Fibroblast of skin of abdomen (primary cell): ENCODE data around the gene CDC42BPA.
"Not testable (repeated sequence)": the region's sequence is repeated elsewhere in the genome, so short reads cannot be mapped to it uniquely, and the experiment has no call there.

Experiments
- DNase-seq: peaks from one replicate; pipeline ENCODE4 v3.0.0-alpha.2; 2013

Gene CDC42BPA

DNA sequence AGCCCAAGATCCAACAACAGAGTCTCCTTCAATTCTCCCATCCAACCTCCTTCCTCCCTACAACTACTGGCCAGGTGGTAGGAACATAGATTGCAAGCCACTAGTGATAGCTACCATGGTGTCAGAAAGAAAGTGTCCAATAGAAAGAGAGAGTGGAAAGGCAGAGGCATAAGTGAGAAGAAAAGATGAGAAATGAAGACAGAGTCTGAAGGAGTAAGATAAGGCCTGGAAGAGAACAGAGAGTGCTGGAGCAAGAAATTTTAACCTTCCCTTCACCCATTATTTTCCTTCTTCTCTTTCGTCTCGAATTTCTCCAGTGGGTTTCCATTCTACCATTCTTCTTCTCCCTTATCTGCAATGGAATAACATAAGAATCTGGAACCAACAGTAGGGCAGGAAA, 57.9 kb downstream of the CDC42BPA start:
- no peak for DNase-seq

DNA sequence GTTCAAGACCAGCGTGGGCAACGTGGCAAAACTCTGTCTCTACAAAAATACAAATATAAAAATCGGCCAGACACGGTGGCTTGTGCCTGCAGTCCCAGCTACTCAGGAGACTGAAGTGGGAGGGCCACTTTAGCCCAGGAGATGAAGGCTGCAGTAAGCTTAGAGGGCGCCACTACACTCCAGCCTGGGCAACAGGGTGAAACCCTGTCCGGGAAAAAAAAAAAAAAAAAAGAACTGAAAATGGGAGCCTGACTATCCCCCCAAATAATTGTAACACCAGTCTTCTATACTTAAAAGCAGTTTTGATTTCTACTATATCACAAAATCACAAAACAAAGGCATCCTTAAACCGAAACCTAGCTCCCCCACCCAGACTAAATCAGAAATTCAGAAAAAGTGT, 60.3 kb downstream of the CDC42BPA start:
- DNase-seq = no peak

DNA sequence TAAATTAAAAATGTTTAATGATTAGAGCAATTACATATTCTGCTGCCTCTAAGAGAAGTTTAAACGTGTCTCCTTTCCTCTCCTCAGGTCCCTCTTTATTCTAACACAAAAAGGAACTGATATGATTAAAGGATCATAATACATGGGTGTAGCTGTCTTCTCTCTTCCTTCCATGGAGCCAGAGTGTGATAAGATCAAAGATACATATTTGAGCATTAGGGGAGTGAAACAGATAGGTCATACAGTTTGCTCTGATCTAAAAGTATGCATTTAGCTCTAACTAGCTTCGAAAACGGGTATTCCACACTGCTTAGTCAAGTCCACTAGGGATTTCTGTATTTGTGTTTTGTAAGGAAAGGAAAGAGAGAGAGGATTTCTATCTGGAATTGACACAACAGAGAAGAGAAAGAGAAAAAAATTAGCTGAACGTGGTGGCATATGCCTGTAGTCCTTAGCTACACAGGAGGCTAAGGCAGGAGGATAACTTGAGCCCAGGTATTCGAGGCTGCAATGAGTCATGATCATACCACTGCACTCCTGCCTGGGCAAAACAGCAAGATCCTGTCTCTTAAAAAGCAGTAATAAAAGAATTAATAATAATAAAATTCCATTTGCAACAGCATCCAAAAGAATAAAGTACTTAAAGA, 63.1 kb downstream of the CDC42BPA start:
- no peak for DNase-seq

DNA sequence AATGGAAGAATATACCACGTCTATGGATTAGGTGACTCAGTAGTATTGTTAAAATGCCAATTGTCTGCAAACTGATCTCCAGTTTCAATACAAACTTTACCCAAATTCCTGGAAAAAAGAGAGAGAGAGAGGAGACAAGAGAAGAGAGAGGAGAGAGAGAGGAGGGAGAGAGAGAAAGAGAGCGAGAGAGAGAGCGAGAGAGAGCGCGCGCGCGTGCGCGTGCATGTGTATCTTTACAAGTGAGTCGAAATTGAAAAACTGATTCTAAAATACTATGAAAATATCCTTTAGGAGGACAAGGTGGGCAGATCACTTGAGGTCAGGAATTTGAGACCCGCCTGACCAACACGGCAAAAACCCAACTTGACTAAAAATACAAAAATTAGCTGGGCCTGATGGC, 65.2 kb downstream of the CDC42BPA start:
- DNase-seq = no peak

DNA sequence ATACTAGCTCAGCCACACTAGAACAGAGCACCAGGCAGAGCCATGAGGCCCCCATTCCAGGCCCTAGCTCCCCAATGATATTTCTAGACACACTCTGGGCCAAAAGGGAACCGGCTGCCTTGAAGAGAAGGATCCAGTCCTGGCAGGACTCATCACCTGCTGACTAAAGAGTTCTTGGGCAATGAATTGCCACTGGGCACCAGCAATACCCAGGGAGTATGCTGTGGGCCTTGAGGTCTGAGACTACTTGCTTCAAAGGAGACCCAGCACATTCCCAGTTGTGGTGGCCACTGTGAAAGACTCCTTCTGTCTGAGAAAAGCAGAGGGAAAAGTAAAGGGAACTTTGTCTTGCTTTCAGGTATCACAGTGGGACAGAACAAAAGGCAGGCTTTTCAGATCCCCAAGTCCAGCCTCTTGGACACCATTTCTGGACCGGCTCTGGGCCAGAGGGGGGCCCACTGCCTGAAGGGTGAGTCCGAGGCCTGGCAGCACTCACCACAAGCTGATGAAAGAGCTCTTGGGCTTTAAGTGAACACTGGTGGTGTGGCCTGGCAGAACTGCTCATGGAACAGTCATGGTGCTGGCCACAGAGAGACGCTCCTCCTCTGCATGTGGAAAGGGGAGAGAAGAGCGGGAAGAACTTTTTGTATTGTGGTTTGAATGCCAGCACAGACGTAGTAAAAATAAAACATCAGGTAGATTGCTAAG, 72.5 kb downstream of the CDC42BPA start:
- DNase-seq = no peak

DNA sequence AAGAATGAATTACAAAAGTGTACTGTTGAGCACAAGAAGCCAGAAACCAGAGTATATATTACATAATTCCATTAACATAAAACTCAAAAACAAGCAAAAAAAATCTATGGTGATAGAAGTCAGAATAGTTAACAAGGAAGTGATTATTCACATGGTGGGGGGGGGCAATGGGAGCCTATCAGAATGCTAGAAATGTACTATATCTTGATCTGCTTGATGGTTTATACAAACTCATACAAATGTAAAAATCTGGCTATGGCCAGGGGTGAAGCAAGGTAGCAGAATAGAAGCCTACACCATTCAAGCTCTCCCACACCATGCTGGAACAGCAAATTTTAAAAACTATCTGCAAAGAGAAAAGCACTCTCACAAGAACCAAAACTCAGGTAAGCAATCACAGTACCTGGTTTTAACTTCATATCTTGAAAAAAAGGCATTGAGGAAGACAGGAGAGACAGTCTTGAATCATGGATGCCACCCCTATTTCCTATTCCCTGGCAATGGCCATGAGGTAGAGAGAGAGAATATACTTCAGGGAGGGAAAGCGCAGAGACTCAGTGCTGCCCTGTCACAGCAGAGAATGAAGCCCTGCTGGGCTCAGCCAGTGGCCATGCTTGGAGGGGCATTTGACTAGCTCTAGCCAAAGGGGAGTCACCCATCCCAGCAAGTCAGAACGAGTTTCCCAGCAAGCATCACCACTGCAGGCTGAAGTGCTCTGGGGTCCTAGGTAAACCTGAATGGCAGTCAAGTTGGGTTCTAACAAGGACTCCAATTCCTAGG, 73.8 kb downstream of the CDC42BPA start:
- DNase-seq = no peak

DNA sequence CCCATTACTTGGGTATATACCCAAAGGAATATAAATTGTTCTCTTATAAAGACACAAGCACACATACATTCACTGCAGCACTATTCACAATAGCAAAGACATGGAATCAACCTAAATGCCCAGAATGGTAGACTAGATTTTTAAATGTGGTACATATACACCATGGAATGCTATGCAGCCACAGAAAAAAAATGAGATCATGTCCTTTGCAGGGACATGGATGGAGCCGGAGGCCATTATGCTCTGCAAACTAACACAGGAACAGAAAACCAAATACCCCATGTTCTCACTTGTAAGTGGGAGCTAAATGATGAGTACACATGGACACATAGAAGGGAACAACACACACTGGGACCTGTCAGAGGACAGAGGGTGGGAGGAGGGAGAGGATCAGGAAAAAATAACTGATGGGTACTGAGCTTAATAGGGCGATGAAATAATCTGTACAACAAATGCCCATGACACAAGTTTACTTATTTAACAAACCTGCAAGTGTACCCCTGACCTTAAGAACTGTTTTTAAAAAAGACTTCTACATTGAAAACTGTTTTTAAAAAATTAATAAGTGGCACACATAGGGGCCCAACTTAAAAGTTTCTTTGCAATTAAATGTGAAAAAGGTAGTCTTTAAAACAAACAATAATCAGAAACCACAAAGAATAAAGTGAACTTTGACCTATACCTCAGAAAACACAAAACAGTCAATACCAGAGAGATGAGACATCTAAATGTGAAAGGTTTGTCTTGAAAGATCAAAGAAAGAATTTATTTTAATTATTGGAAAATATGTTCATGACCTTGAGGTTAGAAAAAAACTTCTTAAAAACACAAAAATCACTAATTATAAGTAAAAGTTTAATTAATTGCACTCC, 75.2 kb downstream of the CDC42BPA start:
- no peak for DNase-seq

DNA sequence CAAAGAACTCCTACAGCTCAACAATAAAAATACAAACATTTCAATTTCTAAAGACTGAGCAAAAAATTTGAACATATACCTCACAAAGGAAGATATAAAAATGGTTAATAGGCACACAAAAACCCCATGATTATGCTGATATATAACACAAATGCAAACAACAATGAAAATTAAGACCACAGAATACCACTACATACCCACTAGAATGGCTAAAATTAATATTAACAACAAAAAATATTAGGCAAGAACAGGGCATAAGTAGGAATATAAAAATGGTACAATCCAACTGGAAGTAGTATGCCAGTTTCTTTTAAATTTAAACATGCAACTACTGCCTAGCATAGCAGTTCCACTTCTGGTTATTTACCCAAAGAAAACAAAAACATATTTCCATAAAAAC, 77.3 kb downstream of the CDC42BPA start:
- no peak for DNase-seq

DNA sequence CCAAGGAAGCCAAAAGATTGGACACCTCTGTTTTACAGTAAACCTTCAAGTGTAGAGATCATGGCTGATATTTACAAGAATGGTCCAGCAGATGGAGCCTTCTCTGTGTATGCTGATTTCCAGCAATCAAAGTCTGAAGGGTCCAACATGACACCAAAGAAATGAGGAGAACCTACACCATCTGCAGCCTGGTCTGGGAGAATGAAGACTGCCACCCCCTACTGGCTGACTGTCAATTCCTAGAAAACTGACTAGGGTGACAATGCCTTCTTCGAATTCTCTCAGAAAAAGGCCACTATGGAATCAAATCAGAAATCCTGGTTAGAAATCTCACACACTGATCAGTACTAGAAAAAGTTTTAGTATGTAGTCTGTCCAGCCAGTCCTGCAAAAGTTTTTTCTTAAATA, 83.3 kb downstream of the CDC42BPA start:
- DNase-seq = peak; percentile 67

DNA sequence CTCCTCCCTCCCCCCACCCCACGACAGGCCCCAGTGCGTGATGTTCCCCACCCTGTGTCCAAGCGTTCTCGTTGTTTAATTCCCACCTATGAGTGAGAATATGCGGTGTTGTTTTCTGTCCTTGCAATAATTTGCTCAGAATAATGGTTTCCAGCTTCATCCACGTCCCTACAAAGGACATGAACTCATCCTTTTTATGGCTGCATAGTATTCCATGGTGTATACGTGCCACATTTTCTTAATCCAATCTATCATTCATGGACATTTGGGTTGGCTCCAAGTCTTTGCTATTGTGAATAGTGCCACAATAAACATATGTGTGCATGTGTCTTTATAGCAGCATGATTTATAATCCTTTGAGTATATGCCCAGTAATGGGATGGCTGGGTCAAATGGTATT, 87.2 kb downstream of the CDC42BPA start:
- not testable (repeated sequence) for DNase-seq

DNA sequence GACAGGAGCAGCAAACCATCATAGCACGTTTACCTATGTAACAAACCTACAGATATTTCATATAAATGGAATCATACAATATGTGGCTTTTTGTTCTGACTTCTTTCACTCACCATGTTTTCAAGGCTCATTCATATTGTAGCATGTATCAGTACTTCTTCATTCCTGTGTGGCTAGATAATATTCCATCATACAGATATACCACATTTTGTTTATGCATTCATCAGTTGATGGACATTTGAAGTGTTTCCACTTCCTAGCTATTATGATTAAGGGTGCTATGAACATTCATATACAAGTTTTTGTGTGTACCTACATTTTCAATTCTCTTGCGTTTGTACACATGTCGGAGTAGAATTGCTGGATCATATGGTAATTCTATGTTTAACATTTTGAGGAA, 90.1 kb downstream of the CDC42BPA start:
- no peak for DNase-seq

DNA sequence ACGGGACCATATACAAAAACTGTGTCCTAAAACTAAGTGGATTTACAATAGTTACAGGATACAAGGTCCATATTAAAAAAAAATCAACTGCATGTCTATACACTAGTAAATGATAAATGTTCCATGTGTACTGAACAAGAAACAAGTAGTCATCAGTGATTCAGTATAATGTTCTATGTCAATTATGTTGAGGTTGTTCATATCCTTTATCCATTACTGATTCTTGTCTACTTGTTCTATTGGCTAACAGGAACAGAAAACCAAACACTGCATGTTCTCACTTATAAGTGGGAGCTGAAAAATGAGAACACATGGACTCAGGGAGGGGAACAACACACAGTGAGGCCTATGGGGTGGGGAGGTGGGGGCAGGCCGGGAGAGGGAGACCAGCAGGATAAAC, 90.5 kb downstream of the CDC42BPA start:
- no peak for DNase-seq

DNA sequence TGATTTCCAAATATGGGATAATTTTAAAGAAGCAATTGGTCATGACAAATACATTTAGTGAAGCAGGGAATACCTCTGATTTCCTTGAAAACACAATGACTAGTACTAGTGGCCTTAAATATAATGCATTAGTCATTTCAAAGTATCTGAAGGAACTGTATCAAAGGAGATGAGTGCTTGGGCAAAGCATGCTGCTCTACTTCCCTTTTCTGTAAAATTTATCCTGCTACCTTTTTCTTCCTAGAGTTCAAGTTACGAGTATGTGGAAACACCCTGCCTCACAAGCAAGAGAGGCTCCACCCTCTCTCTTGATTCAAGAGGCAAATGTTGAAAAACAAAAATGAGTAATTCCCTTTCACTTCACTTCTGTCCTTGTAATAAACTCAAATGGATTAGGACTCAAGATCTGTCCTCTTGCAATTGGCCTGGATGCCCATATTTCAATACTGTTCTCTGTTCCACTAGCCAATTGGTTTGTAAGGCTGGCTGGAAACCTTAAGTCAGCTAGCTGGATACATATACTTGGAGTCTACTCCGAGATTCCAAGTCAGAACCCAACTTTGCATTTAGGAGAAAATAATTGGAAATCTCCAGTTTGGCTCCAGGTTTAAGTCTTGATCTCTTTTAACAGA, 92.5 kb downstream of the CDC42BPA start:
- peak; percentile 81 for DNase-seq

DNA sequence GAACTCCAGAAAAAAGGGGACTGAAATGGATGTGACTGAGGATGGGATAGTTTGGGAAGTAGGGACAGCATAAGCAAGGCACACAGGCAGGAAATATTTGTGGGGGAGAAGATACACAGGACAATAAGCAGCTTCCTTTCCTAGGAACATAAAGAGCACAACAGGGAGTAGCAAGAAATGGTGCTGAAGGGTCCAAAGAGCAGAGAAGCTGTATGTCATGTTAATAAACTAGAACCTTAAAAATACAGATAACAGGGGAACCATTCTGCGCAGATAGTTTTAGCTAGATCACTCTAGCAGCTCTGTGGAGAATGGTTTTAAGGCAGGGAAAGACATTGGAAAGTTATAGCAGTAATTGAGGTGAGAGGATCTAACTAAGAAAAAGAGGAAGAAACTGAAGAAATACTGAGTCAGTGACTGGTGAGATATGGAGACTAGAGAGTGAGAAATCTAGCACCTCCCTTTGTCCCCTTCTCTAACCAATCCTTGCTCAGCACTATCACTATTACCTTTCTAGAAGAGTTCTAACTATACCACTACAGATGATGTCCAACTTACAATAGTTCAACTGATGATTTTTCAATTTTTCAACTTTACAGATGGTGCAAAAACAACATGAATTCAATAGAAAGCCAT, 95.0 kb downstream of the CDC42BPA start:
- no peak for DNase-seq

DNA sequence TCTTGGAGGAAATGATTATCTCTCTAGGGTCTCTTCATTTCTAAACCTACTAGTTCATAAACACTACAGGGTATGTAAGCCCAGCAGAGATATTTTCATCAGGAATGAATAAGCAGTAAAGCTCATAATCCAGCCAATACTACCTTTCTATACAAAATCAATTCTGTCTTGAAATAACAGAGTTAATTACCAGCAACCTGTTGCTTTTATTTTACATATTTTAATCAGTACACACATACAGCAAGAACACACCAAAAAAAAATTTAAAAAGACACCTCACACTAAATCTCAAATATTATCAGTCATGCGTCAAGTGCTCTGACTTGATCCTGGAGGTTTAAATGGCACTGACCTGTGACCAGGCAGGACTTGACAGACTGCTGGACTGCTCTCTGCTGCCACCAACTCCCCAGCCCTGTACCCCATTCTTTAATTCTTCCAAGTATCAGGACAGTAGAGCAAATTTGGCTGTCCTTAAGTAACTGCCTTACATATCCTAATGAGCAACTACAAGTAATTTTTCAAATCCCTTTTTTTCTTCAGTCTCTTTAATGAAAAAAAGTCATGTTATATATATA, 98.5 kb downstream of the CDC42BPA start:
- DNase-seq = no peak

DNA sequence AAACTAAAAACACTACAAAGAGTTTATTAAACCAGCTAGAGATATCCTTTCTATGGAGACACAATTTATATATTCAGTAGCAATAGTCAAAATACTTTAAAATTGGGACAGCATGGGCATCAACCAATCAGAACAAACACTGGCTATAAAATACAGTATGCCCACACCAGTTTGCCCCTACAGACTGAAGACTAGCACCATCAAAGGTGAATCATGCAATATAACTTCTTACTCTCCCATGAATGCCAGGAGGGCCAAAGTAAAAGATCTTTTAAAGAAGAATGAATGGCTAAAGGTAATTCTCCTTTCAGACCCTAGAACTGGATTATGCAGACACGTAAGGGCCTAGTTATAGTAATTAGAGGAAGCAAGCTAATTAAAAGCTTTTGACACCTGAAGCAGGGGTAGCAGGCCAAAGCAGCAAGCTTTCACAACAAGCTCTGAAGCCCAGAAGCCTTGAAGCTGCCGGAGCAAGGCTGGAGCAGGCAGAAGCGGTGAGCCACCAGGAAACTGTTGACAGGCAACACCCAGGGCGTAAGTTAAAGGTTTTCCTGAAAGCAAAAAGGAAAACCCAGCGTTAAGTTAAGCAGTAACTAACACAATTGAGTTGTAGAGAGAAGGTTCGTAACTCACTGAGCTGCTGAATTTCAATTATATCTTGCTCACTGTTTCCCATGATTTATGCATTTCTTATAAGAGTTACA, 99.3 kb downstream of the CDC42BPA start:
- no peak for DNase-seq

DNA sequence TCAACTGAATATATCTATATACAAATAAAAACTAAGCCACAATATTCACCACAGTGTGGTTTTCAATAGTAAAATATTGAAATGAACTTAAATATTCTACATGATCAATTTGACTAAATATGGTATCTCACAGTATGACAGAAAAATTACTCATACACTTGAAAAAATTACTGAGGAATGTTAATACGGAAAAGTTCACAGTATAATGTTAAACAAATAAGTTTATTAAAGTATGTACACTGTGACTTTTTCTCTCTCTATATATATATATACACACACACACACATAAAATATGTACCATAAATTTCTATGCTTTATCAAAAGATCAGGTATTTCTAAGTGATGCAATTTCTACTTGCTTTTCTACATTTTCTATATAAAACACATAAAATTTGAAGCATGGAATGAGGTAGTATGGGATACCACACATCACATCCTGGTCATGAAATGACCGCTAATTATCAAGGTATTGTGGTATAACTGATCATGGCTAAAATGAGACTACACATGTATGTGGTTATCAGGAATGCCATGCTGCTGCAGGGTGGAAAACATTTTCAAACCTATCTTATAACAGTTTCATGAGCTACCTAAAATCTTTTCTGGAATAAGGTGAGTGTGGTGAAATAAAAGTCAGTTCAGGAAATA, 102.3 kb downstream of the CDC42BPA start:
- peak; percentile 50 for DNase-seq

DNA sequence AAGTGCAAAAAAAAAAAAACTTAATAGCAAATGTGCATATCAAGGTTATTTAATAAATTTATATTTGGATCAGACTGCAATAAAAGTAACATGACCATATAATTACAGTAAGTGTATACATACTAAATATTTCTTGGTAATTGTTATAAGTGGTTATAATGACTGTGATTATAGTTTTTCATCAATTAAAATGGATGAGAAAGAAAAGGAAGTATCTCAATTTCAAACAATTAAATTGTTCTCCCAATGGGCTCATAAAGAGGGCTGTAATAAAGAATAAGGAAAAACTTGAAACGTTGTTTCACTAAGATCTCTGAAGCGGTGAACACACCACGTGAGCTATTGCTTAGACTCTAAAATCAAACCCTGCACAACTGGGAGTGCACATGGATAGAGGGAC, 104.1 kb downstream of the CDC42BPA start:
- no peak for DNase-seq

DNA sequence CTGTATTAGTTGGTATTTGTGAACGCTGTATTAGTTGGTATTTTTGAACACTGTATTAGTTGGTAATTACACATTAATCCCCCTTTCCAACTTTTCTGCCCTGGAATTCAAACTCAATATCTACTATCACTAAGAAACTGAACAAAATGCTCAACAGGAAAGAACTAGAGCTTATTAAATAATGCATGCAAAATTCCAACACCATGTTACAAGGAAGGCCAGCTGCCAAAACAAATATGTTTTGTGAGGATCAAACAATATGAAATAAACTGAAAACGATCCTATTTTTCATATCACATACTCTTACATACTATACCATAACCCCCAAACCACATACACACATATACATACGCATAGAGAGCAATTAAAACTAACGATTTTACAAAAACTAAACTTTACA, 104.9 kb downstream of the CDC42BPA start:
- no peak for DNase-seq

DNA sequence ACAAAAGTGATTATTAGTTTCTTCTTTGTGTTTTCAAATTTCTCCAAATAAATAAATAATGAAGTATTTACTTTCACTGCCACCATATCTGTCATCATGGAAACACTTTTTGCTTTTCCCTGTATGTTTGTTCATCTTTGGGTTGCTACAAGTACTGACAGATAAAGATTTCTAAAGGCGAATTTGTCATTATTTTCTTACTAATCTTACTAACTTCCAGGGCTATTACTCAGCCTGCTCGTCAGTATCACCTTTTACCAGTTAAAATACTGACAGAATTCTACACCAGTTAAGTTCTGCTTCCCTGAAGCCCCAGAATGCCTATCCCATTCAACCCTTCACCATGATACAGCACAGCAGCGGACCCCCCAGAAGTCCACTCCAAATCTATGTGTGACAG, 106.1 kb downstream of the CDC42BPA start:
- no peak for DNase-seq
